ENCODE results near the gene NLK.
"Not testable (repeated sequence)": the region's sequence is repeated elsewhere in the genome, so short reads cannot be mapped to it uniquely, and the experiment has no call there.

Gene NLK

DNA sequence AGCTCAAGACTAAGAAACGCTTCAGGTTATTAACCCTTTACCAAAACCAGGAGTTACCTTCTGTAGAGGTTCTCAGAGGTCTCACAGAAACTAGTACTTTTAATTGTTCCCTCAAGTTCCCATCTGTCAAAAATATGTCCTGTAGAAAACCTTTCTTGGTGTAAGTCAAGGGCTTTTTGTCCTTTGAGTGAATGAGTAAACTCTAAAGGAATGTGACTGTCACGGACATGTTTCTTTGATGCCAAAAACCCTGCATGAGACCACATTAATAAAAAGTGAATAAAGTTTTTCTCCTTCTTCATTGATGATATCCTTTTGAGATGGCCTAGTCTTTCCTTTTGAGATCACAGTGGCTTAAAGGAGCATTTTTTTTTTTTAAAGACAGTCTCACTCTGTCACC is 102.9 kb downstream of the NLK start:
- TF ChIP-seq, protein P1, sequence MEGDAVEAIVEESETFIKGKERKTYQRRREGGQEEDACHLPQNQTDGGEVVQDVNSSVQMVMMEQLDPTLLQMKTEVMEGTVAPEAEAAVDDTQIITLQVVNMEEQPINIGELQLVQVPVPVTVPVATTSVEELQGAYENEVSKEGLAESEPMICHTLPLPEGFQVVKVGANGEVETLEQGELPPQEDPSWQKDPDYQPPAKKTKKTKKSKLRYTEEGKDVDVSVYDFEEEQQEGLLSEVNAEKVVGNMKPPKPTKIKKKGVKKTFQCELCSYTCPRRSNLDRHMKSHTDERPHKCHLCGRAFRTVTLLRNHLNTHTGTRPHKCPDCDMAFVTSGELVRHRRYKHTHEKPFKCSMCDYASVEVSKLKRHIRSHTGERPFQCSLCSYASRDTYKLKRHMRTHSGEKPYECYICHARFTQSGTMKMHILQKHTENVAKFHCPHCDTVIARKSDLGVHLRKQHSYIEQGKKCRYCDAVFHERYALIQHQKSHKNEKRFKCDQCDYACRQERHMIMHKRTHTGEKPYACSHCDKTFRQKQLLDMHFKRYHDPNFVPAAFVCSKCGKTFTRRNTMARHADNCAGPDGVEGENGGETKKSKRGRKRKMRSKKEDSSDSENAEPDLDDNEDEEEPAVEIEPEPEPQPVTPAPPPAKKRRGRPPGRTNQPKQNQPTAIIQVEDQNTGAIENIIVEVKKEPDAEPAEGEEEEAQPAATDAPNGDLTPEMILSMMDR (IDR thresholded peaks at IDR 0.05; ENCODE audit: borderline replicate concordance, control extremely low read depth, extremely low read depth, insufficient read depth, missing control alignments) = no peak
- in situ Hi-C loops (cut with MboI; ENCODE audit: low sequenced_read_pairs, unreplicated experiment) = no loop called here
- DNase-seq (ENCODE audit: low spot score) = no peak

GRCh38 chr17:28147017-28147416 is 104.5 kb downstream of the NLK start:
- in situ Hi-C loops (cut with MboI; ENCODE audit: low sequenced_read_pairs, unreplicated experiment) = no loop called here
- TF ChIP-seq, protein P1 (IDR thresholded peaks at IDR 0.05; ENCODE audit: borderline replicate concordance, control extremely low read depth, extremely low read depth, insufficient read depth, missing control alignments) = no peak
- no peak for DNase-seq (ENCODE audit: low spot score)

DNA sequence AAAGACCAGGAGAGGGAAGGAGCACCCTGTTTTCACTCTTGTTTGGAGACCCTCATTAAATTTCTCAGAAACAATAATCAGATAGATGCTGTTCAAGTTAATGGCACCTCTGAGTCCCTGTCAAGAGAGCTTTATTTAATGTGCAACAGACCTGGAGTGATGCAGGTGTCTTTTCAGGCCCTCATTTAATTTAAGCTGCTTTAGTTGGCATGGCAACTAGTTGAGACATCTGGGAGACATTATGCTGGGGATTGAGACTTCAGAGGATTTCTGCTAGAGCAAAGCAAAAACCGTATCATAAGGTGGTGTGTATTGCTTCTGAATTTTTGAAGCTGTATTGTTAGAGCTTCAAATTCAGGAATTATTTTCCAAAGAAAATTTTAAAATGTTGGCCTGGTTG is 108.5 kb downstream of the NLK start:
- in situ Hi-C loops (cut with MboI; ENCODE audit: low sequenced_read_pairs, unreplicated experiment) = no loop called here
- no peak for DNase-seq (ENCODE audit: low spot score)
- TF ChIP-seq, protein P1 (IDR thresholded peaks at IDR 0.05; ENCODE audit: borderline replicate concordance, control extremely low read depth, extremely low read depth, insufficient read depth, missing control alignments) = no peak

DNA sequence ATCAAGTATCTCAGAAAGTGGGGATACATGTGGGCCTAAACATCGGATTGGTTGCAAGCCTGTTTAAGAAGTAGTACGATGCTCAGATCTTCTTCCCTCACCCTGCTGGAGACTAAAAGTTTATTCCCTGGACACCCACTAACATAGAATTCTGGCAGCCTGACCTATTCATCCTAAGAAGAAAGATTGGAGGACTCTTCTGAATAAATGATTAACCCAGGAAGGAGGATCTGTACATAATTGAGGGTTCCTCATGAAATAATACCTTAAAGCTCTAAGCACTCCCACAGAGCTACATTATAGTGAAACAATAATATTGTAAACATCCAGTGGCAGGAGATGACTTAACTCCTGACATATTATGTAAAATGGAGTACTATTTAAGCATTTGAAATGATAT is 111.7 kb downstream of the NLK start:
- no peak for DNase-seq (ENCODE audit: low spot score)
- TF ChIP-seq, protein P1 (IDR thresholded peaks at IDR 0.05; ENCODE audit: borderline replicate concordance, control extremely low read depth, extremely low read depth, insufficient read depth, missing control alignments) = no peak
- in situ Hi-C loops (cut with MboI; ENCODE audit: low sequenced_read_pairs, unreplicated experiment) = no loop called here

GRCh38 chr17:28155405-28155804 is 112.9 kb downstream of the NLK start:
- in situ Hi-C loops (cut with MboI; ENCODE audit: low sequenced_read_pairs, unreplicated experiment); DNase-seq (ENCODE audit: low spot score): not testable (repeated sequence)

DNA sequence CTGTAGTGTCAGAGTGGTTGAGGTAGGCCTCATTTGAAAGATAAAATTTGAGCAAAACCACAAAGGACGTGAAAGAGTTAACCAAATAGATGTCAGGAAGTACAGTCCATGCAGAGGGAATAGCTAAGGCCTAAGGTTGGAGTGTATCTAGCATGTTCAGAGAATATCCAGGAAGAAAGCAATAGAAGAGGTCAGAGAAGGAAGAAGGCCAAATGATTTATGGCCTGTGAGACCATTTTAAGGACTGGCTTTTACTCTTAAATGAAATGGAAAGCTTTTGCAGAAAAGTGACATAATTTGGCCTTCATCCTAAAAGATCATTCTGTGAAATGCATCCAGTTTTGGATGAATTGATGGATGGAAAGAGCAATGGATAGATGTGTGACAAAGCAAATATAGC is 116.5 kb downstream of the NLK start:
- in situ Hi-C loops (cut with MboI; ENCODE audit: low sequenced_read_pairs, unreplicated experiment) = no loop called here

GRCh38 chr17:28159924-28160323 is 117.4 kb downstream of the NLK start:
- in situ Hi-C loops (cut with MboI; ENCODE audit: low sequenced_read_pairs, unreplicated experiment) = no loop called here
- TF ChIP-seq, protein P1 (IDR thresholded peaks at IDR 0.05; ENCODE audit: borderline replicate concordance, control extremely low read depth, extremely low read depth, insufficient read depth, missing control alignments) = no peak

More for the DNA sequence above, 116.5 kb downstream of the NLK start:
- TF ChIP-seq, protein P1 (IDR thresholded peaks at IDR 0.05; ENCODE audit: borderline replicate concordance, control extremely low read depth, extremely low read depth, insufficient read depth, missing control alignments) = no peak
- no peak for DNase-seq (ENCODE audit: low spot score)

More at GRCh38 chr17:28159924-28160323, 117.4 kb downstream of the NLK start:
- no peak for DNase-seq (ENCODE audit: low spot score)
